ENCODE results near the gene CLIC1.

GRCh38 chr6:31765910-31766794 is 29.8 kb upstream of the CLIC1 start:
- no peak for TF ChIP-seq POLR2A (IDR thresholded peaks at IDR 0.05; ENCODE audit: borderline replicate concordance, extremely low read depth, insufficient read depth, insufficient read length)
- no peak for TF ChIP-seq CTCF (IDR thresholded peaks at IDR 0.05 in 2 of 3, conservative IDR thresholded peaks at IDR 0.05 in 1 of 3; ENCODE audit: borderline replicate concordance in 1 of 3, insufficient read depth in 1 of 3, low read depth in 2 of 3, low read length in 2 of 3)
- no peak for TF ChIP-seq EZH2phosphoT487 (IDR thresholded peaks at IDR 0.05; ENCODE audit: borderline replicate concordance)
- no peak for TF ChIP-seq MAX (IDR thresholded peaks at IDR 0.05)
- TF ChIP-seq CEBPB (IDR thresholded peaks at IDR 0.05; ENCODE audit: low read depth), result no peak
- no peak for TF ChIP-seq POLR2AphosphoS5 (IDR thresholded peaks at IDR 0.05; ENCODE audit: low read depth, low read length)
- no peak for TF ChIP-seq EZH2 (IDR thresholded peaks at IDR 0.05)
- TF ChIP-seq SIN3A (IDR thresholded peaks at IDR 0.05; ENCODE audit: low read depth), result no peak
- TF ChIP-seq YY1 (IDR thresholded peaks at IDR 0.05; ENCODE audit: extremely low read depth, insufficient replicate concordance, low read depth, low read length), result no peak
- TF ChIP-seq REST (IDR thresholded peaks at IDR 0.05; ENCODE audit: low read depth), result no peak
- no peak for TF ChIP-seq SP1 (IDR thresholded peaks at IDR 0.05; ENCODE audit: low read depth)

Data from HCT116 (cell line).